Type B pancreatic cell (in vitro differentiated cells): ENCODE data around the gene CCNT1. TPM values are rescaled to one million over a fixed set of nuclear protein-coding genes. Genes with fewer than 3 reads are reported as not detected.
A peak's percentile ranks its signal among the peaks of the same experiment; 100 is the strongest.

ENCODE experiments used
- DNase-seq: peaks from one replicate; pipeline ENCODE4 v3.0.0; 2021; ENCODE audit warnings: mixed read lengths; ENCODE audit not compliant: unreplicated experiment; ENCODE audit errors: extremely low spot score
- H3K27ac Mint-ChIP-seq: 2 replicates; pipeline ENCODE4 v1.8.0; 2021; ENCODE audit warnings: mild to moderate bottlenecking, mixed read lengths
- H3K27me3 Mint-ChIP-seq: 2 replicates; pipeline ENCODE4 v1.8.0; 2021; ENCODE audit warnings: mixed read lengths
- H3K36me3 Mint-ChIP-seq: 2 replicates; pipeline ENCODE4 v1.8.0; 2021; ENCODE audit warnings: mixed read lengths
- H3K4me1 Mint-ChIP-seq: one replicate; pipeline ENCODE4 v1.8.0; 2021; ENCODE audit warnings: mixed read lengths; ENCODE audit not compliant: unreplicated experiment
- H3K4me3 Mint-ChIP-seq: 2 replicates; pipeline ENCODE4 v1.8.0; 2021; ENCODE audit warnings: mild to moderate bottlenecking, mixed read lengths
- H3K9me3 Mint-ChIP-seq: 2 replicates; pipeline ENCODE4 v1.8.0; 2021; ENCODE audit warnings: mixed read lengths
- total RNA-seq: library from RNA; stranded (reverse); gene quantifications from 2 replicates; pipeline ENCODE4 v1.2.1, GENCODE V29; 2021; ENCODE audit warnings: low replicate concordance
- TF ChIP-seq, protein P1 (sequence below): fragments of 200-600 bp; sonication (generic); conservative IDR thresholded peaks from 2 replicates; pipeline ENCODE4 v1.5.0; 2021; ENCODE audit warnings: antibody characterized with exemption, mild to moderate bottlenecking

CCNT1 gene
- total RNA-seq, 1 donor from 2014 or later: 46.9 TPM

DNA sequence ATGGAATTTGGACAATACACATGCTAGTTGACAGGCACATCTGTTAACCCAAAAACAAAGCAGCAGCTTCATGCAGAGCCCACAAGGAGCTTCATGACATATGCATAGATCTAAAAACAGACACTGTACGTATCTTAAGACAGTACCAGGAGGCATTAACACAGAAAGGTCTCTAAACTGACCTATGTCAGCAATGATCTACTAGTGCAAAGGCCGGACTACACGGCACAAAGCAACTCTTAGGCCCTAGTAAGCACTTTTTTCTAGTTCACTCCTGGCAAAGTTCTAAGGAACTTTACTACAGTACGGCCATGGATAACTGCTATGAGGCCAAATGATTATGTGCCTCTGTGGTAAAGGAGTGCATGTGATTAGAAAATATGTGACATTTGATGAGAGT, 26.1 kb downstream of the CCNT1 start:
- TF ChIP-seq, protein P1, sequence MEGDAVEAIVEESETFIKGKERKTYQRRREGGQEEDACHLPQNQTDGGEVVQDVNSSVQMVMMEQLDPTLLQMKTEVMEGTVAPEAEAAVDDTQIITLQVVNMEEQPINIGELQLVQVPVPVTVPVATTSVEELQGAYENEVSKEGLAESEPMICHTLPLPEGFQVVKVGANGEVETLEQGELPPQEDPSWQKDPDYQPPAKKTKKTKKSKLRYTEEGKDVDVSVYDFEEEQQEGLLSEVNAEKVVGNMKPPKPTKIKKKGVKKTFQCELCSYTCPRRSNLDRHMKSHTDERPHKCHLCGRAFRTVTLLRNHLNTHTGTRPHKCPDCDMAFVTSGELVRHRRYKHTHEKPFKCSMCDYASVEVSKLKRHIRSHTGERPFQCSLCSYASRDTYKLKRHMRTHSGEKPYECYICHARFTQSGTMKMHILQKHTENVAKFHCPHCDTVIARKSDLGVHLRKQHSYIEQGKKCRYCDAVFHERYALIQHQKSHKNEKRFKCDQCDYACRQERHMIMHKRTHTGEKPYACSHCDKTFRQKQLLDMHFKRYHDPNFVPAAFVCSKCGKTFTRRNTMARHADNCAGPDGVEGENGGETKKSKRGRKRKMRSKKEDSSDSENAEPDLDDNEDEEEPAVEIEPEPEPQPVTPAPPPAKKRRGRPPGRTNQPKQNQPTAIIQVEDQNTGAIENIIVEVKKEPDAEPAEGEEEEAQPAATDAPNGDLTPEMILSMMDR: no peak
- H3K36me3 Mint-ChIP-seq: peaks cover 38% of the 10 kb centered on the region
- no peaks in the 10 kb centered on the region for H3K27me3 Mint-ChIP-seq
- no peaks in the 10 kb centered on the region for H3K4me1 Mint-ChIP-seq
- no peak for DNase-seq
- H3K27ac Mint-ChIP-seq: no peak overlapping the region
- no peaks in the 10 kb centered on the region for H3K9me3 Mint-ChIP-seq
- no peak overlapping the region for H3K4me3 Mint-ChIP-seq

DNA sequence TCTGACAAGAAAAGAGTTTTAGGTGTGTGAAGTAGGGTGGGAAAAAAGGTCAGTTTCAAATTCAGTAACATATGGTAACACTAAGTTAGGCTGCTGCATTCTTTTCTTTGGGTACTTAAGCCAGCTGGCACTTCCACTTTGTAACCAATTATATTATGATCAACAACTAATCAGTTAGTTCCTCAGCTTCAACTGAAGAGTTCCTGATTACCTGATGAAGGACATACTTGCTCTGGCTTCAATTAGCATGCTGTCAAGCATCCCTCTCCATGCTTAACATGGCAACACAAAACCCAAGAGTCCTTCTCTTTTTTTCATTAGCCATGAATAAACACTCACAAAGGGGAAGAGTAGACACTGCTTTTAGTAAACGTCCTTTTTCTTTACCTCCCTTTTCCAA, 27.7 kb downstream of the CCNT1 start:
- TF ChIP-seq, protein P1: no peak
- DNase-seq: no peak
- H3K27me3 Mint-ChIP-seq: no peaks in the 10 kb centered on the region
- H3K9me3 Mint-ChIP-seq: no peaks in the 10 kb centered on the region
- H3K27ac Mint-ChIP-seq: no peak overlapping the region
- H3K4me1 Mint-ChIP-seq: no peaks in the 10 kb centered on the region
- no peak overlapping the region for H3K4me3 Mint-ChIP-seq
- peaks cover 30% of the 10 kb centered on the region for H3K36me3 Mint-ChIP-seq

DNA sequence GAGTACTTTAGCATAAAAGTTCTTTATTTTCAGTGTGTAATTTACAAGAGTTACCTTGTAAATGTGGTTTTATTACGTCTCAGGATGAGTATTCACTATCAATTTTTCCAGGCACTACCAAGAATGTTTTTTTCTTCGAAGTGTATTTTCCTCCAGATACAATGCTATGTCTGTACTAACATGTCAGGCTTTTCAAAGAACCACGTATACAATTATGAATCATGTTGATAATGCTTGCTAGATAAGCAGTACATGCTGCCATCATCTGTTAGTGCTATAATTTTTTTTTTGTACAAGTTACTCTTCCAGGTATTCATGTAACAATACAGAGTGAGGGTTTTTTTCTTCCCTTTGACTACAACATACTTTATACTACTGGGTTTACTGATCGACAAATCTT, 28.9 kb downstream of the CCNT1 start:
- no peaks in the 10 kb centered on the region for H3K9me3 Mint-ChIP-seq
- peaks cover 21% of the 10 kb centered on the region for H3K36me3 Mint-ChIP-seq
- no peak overlapping the region for H3K27ac Mint-ChIP-seq
- DNase-seq: no peak
- TF ChIP-seq, protein P1: no peak
- H3K4me1 Mint-ChIP-seq: no peaks in the 10 kb centered on the region
- H3K4me3 Mint-ChIP-seq: no peak overlapping the region
- no peaks in the 10 kb centered on the region for H3K27me3 Mint-ChIP-seq

DNA sequence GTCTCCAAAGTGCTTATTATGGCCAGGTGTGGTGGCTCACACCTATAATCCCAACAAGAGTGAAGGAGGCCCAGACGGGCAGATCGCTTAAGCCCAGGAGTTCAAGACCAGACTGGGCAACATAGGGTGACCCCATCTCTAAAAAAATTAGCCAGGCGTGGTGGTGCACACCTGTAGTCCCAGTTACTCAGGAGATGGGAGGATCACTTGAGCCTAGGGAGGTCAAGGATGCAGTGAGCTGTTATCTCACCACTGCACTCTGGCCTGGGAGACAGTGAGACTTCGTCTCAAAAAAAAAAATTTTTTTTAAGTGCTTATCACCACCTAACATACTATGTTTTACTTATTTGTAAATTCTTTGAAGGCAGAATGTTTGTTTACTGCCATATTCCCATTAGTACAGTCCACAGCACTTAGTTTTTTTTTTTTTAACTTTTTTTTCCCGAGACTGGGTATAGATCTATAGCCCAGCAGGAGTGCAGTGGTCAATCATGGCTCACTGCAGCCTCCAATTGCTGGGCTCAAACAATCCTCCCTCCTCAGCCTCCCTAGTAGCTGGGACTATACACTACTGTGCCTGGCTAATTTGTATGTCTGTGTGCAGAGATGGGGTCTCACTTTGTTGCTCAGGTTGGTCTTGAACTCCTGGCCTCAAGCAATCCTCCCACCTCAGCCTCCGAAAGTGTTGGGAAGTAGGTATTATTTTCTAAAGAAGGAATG, 29.7 kb downstream of the CCNT1 start:
- H3K36me3 Mint-ChIP-seq: peaks cover 21% of the 10 kb centered on the region
- DNase-seq: no peak
- no peaks in the 10 kb centered on the region for H3K27me3 Mint-ChIP-seq
- H3K4me1 Mint-ChIP-seq: no peaks in the 10 kb centered on the region
- H3K27ac Mint-ChIP-seq: peak overlapping the region; percentile 1
- TF ChIP-seq, protein P1: no peak
- no peak overlapping the region for H3K4me3 Mint-ChIP-seq
- no peaks in the 10 kb centered on the region for H3K9me3 Mint-ChIP-seq

DNA sequence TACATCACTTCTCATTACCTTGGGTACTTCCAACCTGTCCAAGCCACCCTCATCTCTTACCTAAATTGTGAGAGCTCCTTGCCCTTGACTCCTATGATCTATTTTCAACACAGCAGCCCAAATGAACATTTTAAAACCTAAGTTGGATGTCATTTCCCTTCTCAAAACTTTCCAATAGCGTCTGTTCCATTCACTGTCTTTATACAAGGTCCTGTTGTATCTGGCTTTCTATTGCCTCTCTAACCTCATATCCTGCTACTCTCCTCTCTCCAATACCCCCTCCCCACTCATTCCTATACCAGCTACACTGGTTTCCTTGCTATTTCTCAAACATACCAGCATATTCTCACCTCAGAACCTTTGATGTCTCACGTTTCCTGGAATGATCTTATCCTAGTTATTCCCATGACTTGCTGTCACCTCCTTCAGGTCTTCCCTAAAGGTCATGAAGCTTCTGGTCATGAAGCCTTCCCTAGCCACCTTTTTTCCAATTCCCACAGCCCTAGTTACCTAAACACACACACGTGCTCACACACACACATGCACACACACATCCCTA, 30.4 kb downstream of the CCNT1 start:
- H3K36me3 Mint-ChIP-seq: peaks cover 22% of the 10 kb centered on the region
- no peak overlapping the region for H3K4me3 Mint-ChIP-seq
- H3K27me3 Mint-ChIP-seq: no peaks in the 10 kb centered on the region
- no peak for DNase-seq
- TF ChIP-seq, protein P1: no peak
- peaks cover 4% of the 10 kb centered on the region for H3K4me1 Mint-ChIP-seq
- H3K9me3 Mint-ChIP-seq: no peaks in the 10 kb centered on the region
- H3K27ac Mint-ChIP-seq: peak overlapping the region; percentile 1
